NCI-H2227 (cell line): ENCODE results near the gene MYO18A.
A peak's percentile ranks its signal among the peaks of the same experiment; 100 is the strongest.
"Not testable (repeated sequence)": the region's sequence is repeated elsewhere in the genome, so short reads cannot be mapped to it uniquely, and the experiment has no call there.

Experiments
- DNase-seq: peaks from one replicate; lab custom pipeline; 2025; ENCODE audit not compliant: unreplicated experiment; lab: John Stamatoyannopoulos, UW

MYO18A gene

GRCh38 chr17:29148790-29149430, 31.3 kb downstream of the MYO18A start:
- peak; percentile 91 for DNase-seq

- no peak for DNase-seq
Measured at GRCh38 chr17:29148257-29148789, 31.9 kb downstream of the MYO18A start.

GRCh38 chr17:29147682-29148081, 32.5 kb downstream of the MYO18A start:
- no peak for DNase-seq

- DNase-seq: not testable (repeated sequence)
Measured at GRCh38 chr17:29147228-29147627, 33.0 kb downstream of the MYO18A start.

GRCh38 chr17:29146369-29146972, 33.7 kb downstream of the MYO18A start:
- no peak for DNase-seq

- peak; percentile 59 for DNase-seq
Measured at GRCh38 chr17:29145289-29146073, 34.7 kb downstream of the MYO18A start.

- peak; percentile 34 for DNase-seq
Measured at GRCh38 chr17:29143894-29144293, 36.3 kb downstream of the MYO18A start.

GRCh38 chr17:29141514-29141876, 38.7 kb downstream of the MYO18A start:
- DNase-seq: no peak

- DNase-seq: peak; percentile 61
Measured at GRCh38 chr17:29140631-29141513, 39.3 kb downstream of the MYO18A start.

GRCh38 chr17:29140051-29140621, 40.1 kb downstream of the MYO18A start:
- peak; percentile 72 for DNase-seq

- peak; percentile 8 for DNase-seq
Measured at GRCh38 chr17:29138971-29139691, 41.1 kb downstream of the MYO18A start.

- DNase-seq: no peak
Measured at GRCh38 chr17:29138184-29138955, 41.8 kb downstream of the MYO18A start.

GRCh38 chr17:29136998-29137730, 43.0 kb downstream of the MYO18A start:
- DNase-seq: no peak

- no peak for DNase-seq
Measured at GRCh38 chr17:29135464-29135863, 44.7 kb downstream of the MYO18A start.

GRCh38 chr17:29133121-29133713, 47.0 kb downstream of the MYO18A start:
- DNase-seq: no peak

- no peak for DNase-seq
Measured at GRCh38 chr17:29131814-29132682, 48.1 kb downstream of the MYO18A start.

- no peak for DNase-seq
Measured at GRCh38 chr17:29129731-29130130, 50.5 kb downstream of the MYO18A start.
